Cerebellar cortex (tissue), 1 donor: Measurements from ENCODE around the gene VPS11.
"Not testable (repeated sequence)": the region's sequence is repeated elsewhere in the genome, so short reads cannot be mapped to it uniquely, and the experiment has no call there.

Experiments used
- DNase-seq: peaks from one replicate; pipeline ENCODE4 v3.0.0-alpha.2; 2015; ENCODE audit warnings: low spot score

VPS11 gene

DNA sequence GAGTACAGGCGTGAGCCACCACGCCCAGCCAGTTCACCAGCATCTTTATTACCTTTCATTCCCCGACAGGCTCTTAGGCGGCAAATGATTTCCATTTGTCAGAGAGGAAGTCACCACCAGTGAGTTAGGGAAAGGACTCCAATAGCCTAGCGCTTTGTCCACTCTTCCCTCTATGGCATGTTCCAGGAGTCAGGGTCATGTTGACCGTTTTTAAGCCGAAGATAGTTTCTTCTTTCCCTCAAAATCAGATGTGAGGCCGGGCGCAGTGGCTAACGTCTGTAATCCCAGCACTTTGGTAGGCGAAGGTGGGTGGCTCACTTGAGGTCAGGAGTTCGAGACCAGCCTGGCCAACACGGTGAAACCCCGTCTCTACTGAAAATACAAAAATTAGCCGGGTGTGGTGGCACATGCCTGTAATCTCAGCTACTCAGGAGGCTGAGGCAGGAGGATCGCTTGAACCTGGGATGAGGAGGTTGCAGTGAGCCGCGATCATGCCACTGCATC is 35.6 kb downstream of the VPS11 start:
- not testable (repeated sequence) for DNase-seq

DNA sequence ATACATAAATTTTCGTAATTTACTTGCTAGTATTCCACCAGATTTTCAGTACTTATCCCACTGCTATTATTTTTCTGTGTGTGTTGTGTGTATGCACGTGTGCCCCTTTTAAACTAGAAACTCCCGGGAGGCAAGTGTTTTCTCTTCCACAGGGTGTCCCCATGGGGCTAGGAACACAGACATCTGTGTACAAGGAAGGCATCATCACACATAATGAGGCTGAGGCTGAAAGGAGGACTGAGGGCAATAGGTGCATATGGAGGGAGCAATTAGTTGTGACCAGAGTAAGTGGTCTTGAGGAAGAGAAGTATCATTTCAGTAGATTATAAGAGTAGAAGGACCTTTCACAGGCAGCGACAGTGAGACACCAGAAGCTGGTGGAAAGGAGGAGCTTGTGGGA is 36.2 kb downstream of the VPS11 start:
- no peak for DNase-seq

DNA sequence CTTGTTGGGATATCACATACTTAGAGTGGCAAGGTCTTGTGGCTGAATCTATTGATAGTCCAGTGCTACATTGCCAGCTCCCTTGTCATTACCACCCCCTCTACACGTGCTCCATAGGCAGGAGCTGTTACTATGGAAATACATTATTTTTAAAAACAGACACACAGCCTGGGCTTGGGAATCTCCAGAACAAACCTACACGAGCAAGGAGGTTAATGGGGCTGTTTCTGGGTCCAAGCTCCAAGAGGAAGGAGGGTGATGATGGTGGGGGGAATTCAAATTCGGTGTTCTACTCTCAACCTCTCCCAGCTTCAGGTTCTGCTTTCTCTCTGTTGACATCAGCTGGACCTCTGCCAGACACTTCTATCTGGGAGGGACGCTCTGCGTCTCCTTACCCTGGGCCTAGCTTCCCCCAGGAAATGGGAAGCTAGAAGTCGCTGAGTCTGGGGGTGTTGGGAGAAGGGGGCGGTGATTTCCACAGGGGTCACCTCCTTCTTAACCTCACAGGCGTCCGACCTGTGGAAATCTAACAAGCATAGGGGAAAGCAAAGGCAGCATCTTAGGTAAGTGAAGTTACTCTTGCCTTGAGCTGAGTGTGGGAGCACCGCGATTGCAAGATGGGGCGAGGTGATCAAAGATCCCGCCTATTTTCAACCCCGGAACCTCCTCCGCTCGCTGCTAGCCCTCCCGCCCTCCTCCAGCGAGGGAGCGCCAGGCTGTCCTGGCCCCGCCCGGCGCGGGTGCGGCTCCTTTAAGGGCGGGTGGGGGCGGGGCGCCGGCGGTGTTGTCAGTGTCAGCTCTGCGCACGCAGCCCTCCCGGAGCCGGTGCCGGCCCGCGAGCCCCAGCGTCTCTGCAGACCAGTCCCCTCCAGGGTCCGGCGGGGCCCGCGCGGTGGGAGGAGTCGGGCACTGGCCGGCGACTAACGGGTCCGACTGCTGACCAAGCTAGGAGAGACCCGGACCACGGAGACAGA is 39.2 kb downstream of the VPS11 start, which contains the start of gene C2CD2L:
Gene C2CD2L, plus strand, starts transcription at position 781 of the 974 bp plus-strand sequence. CDS start 398 bp downstream, outside the sequence.
- DNase-seq = peak; percentile 88

DNA sequence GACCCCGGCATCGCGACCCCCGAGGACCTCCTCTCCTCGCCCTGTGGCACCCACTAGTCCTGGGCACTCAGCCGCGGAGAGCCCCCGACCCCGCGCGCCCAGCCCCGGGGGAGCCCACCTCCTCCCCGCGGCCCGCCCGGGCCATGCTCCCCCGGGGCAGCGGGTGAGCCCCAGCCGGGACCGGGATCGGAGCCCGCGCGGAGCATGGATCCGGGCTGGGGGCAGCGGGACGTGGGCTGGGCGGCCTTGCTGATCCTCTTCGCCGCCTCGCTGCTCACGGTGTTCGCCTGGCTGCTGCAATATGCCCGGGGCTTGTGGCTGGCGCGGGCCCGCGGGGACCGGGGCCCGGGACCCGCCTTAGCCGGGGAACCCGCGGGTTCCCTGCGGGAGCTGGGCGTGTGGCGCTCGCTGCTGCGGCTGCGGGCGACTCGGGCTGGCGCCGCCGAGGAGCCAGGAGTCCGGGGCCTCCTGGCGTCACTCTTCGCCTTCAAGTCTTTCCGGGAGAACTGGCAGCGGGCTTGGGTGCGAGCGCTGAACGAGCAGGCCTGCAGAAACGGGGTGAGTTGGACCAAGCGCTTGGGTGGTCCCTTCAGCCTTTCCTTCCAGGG is 40.0 kb downstream of the VPS11 start:
- peak; percentile 13 for DNase-seq

DNA sequence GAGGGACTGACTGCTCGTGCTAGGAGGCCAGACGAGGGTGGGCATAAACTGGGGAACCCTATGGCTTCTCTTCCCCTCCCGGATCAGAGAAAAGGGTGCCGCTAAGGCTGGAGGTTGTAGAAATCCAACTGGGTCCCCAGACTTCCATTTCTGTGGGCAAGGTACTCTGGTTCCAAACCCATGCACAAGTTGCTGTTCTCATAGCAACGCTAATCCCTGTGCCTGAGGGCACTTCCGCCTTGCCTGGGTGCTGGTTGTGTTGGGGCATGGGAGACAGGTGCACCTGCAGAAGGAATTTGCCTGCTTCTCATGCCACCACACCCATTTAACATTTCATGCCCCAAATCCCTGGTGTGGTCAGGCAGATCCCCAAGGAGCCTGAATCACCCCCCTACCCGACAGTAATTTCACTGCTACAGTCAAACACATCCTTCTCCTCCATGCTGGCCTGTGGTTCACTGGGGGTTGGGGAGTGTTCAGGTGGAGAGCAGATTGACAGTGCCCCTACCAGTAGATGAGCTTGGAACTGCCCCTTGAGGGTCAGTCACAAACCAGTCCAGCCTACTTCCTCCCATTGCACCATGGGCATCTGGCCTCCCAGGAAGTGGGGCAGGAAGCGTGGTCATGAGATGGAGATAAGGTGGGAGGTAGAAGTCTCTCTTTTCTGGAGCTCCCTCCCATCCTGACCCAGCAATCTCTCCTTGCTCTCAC is 40.7 kb downstream of the VPS11 start:
- peak; percentile 38 for DNase-seq

DNA sequence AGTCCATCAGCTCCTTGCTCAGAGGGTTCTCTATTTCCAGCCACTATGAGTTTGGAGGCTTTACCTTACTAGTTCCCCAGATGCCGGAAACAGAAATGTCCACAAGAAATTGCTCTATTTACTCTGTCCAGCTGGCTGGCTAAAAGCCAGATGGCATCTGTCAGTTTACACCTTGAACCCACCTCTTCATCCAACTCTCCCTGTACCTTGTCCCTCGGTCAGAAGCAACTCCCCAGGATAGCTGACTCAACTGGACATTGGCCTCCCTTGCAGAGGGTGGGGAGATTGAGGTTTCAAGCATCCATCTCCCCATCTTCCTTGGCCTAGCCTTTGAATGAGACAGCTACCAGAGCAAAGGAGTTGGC is 41.2 kb downstream of the VPS11 start:
- no peak for DNase-seq

DNA sequence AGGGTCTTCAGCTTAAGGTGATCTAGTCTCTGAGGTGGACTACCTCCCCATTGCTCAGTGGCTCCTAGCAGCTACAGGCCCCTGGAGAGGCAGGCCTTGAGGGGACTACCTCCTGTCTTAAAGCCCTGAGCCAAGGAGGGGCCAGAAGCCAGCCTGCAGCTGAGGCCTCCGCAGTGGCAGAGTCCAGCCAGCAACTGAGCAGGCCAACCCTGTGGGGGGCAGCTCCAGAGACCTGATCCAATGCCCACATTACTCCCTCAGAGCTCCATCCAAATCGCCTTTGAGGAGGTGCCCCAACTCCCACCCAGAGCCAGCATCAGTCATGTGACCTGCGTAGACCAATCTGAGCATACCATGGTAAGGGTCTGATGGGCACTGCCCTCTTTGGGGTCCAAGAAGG is 42.2 kb downstream of the VPS11 start:
- no peak for DNase-seq

DNA sequence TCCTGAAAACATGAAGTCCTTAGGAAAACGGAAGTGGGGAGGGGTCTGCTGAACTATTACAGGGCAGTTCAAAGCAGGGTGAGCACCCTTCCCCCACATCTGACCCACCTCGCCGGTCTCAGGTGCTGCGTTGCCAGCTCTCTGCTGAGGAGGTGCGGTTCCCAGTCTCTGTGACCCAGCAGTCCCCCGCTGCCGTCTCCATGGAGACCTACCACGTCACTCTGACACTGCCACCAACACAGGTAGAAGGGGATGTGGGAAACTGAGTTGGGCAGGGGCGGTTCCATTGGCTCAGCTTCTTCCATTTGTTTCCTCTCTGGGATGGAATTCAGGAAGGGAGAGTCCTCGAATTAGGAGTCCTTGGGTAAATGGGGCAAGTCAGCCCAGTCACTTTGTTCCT is 42.8 kb downstream of the VPS11 start:
- no peak for DNase-seq

DNA sequence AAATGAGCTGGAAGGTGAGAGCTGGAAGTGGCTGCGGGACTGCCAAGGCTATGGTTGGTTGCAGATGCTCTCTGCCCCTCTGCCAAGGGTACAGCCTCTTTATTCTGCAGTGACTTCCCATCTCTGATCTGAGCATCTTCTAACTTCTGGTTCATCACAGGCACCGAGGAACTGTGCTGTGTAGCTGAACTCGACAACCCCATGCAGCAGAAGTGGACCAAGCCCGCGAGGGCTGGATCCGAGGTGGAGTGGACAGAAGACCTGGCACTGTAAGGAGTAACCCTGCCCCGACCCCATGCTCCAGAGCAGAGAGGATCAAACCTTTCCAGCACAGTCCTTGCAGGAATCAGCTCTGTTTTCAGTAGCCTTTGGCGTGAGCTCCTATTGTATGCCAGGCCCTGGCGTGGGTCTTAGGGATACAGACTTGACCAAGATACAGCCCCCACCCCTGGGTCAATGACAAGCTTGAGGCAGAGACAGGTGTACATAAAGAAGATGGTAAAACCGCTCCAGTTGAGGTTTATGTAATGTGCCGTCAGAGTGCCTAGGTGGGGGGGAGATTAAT is 43.8 kb downstream of the VPS11 start:
- no peak for DNase-seq

DNA sequence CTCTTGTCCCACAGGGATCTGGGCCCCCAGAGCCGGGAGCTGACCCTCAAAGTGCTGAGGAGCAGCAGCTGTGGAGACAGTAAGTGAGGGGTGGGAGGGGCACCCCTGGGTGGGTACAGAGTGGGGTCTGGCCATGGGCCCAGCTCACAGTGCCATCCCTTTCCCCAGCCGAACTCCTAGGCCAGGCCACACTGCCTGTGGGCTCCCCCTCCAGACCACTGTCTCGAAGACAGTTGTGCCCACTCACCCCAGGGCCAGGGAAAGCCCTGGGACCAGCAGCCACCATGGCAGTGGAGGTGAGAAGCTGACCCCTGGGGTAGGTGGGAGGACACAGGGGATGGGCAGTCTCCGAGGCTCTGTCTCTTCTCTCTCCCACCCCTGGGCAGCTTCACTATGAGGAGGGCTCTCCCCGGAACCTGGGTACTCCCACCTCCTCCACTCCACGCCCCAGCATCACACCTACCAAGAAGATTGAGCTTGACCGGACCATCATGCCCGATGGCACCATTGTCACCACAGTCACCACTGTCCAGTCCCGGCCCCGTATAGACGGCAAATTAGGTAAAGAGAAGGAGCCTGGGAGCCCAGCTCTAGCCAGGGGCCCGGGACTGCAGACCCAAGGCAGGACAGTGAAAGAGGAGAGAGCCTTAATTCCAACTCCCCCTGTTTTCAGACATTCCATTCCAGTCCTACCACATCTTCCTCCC is 44.8 kb downstream of the VPS11 start:
- DNase-seq = no peak

DNA sequence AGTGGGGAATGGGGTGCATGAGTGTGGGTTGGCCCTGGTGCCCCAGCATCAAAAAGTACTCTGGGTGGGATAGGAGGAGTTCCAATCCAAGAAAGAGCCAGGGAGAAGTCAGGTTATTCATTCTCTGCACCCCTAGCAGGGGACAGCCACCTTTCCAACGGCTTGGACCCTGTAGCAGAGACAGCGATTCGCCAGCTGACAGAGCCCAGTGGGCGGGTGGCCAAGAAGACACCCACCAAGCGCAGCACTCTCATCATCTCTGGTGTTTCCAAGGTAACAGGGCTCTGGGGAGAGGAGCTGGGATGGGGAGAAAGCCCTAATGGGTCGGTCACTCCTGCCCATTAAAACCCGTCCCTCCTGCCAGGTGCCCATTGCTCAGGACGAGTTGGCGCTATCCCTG is 46.1 kb downstream of the VPS11 start:
- no peak for DNase-seq

DNA sequence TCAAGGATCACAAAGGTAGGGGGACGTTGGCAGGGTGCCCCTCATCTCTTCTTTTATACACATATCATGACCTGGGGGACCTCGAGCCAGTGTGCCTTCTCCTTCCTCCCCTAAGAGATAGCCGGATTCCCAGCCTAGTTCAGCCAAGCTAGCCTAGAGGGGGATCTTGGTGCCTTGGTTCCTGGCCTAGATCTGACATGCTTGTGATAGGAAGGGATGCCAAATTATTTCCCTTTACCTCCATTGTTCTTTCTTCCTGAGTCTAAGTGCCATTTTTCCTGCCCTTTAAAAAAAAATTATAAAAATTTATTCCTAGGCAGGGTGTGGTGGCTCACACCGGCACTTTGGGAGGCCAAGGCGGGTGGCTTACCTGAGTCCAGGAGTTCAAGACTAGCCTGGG is 46.7 kb downstream of the VPS11 start:
- DNase-seq = no peak

DNA sequence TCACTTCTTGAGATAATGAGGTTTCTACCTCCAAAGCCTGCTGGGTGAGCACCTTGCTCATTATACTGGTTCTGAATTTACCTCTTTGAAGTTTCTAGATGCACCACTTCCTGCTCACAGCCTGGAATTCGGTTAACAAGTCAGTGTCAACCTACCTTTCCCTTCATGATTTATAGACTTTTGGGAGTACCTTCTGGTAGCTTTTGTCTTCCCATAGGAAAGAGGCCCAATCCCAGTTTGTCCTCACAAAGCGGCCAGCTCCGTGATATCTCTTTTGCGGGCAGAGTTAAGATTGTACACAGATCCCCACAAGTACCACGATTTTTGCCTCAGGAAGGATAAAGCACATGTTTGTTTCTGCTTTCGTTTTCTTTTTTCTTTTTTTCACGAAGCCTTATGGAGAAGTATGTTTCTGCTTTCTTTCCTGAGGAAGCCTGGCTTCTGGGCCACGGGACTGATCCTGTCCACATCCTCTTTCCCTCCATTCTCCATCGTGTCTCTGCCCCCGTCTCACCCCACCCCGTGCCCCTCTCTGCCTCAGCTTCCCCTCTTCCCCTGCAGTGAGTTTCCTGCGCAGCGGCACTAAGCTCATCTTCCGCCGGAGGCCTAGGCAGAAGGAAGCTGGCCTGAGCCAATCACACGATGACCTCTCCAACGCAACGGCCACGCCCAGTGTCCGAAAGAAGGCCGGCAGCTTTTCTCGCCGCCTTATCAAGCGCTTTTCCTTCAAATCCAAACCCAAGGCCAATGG is 48.0 kb downstream of the VPS11 start:
- no peak for DNase-seq

DNA sequence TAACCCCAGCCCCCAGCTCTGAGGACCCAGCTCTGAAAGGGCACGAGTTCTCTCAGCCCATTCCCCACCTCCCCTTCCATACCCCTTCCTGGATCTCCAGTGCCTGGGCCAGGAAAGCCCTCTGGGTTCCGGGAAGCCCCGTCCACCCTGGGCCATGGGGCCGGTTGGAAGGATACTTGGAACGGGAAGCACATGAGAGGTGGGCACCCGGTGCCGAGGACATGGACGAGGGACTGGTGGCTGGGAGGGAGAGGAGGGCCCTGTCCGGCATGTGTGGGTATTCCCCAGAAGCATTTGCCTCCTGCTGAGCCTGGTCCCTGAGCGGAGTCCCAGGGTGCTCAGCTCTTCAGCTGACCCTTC is 48.6 kb downstream of the VPS11 start:
- no peak for DNase-seq

DNA sequence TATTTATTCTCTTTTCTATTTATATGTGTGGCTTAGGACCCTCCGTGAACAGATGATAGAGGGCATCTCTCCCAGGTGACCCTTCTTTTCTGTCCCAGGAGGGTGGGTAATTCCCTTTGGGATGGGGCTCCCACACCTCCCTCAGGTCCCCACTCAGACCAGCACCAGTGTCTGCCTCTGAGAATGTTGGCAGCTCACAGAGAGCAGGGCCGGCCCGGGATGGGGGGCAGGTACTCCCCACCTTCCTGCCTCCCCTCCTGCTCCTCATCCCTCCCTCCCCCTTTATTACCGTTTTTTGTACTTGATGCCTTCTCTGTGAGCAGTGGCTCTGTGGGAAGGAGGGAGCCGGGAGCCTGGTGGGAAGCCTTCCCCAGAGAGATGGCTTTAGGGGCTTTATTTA is 49.0 kb downstream of the VPS11 start:
- DNase-seq = no peak

DNA sequence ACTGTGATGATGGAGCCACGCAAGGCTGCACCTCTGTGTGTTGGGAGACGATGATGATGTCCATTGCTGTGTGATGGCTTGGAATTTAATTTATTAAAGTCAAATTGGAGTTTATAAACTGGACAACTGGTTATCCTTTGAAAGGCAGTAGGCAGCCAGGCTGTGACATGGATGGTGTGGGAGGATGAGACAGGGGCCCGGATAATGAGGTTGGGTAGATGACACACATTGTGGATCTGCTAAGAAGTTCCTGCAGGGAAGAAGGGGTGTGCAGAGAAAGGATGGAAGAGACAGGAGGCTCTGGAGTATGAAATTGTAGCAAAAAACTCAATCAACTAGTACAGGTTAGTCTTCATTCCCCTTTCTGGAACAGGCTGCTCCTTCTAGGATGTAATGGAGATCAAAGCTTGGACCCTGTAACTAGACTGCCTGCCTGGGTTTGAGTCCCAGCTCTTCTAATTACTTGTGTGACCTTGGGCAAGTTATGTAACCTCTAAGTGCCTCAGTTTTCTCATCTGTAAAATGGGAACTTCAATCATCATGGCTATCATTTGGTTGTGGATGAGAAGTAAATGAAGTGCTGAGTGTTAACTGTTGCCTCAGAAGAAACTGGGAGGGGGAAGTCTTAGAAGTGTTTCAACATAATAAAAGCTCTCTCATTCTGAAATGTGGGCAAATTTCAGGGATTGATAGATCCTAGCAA is 49.5 kb downstream of the VPS11 start:
- DNase-seq = no peak

DNA sequence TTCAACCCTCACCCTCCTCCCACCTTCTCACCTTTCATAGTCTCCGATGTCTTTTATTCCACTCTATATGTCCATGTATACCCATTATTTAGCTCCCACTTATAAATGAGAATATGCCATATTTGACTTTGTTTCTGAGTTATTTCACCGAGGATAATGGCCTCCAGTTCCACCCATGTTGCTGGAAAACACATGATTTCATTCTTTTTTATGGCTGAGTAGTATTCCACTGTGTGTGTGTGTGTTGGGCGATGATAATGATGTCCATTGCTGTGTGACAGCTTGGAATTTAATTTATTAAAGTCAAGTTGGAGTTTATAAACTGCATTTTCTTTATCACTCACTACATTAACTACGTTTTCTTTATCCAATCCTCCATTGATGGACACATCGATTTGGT is 50.6 kb downstream of the VPS11 start:
- no peak for DNase-seq

DNA sequence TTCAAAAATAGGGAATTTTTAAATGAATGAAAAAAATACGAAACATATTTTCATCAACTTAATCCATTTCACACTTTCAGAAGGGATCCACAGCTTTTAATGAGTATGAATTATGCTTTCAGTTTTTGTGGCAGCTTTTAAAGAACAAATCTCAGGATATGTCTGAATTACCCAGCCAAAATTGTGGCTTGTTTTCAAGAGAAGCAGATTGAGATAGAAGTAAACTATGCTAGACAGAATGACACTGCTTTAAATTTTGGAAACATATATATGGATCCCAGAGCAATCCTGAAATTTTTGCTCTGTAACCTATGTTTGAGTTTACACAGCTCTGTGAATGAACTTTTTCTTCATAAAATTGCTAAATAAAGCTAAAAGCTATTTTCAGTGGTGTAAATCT is 51.3 kb downstream of the VPS11 start:
- no peak for DNase-seq

DNA sequence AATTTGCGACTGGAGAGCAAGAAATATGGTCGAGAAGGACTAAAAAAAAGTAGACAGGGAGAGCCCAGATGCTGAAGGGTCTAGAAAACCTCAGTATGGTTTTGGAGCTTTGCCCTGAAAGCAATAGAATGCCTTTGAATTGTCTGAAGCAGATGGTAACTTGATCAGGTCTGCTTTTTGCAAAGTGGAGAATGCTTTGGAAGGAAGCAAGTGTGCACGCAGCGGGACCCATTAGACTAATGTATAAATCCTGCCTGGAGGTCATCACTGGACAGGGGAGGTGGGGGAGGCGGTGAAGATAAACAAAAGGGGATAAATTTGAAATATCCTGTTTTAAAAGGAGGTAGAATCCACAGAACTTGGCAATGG is 53.0 kb downstream of the VPS11 start:
- DNase-seq = no peak
